ENCODE data around the gene PTPRN2. TPM values are rescaled to one million over a fixed set of nuclear protein-coding genes. Genes with fewer than 3 reads are reported as not detected.
"Not testable (repeated sequence)": the region's sequence is repeated elsewhere in the genome, so short reads cannot be mapped to it uniquely, and the experiment has no call there.

Gene PTPRN2
- total and polyA plus RNA-seq, 2 donors (not counting 3 experiments of a cell fraction or from before 2014, with no cell fraction given) = 0.62 to 0.88 TPM

GRCh38 chr7:157901816-157902610, 685.6 kb downstream of the PTPRN2 start:
- H3K4me2 ChIP-seq (ENCODE audit: insufficient read depth, low read length); CTCF ChIA-PET; H3K27me3 ChIP-seq (ENCODE audit: control insufficient read depth in 2 of 2, insufficient read depth in 2 of 2, low read length in 2 of 2); H4K20me1 ChIP-seq (replicated peaks; ENCODE audit: control insufficient read depth, extremely low read depth, insufficient read depth, low read length); H3K9me3 ChIP-seq (replicated peaks; ENCODE audit: control insufficient read depth, insufficient read depth, low read length); H3K9ac ChIP-seq (replicated peaks; ENCODE audit: extremely low read depth, insufficient read depth, low read length); H2AFZ ChIP-seq (ENCODE audit: low read depth, low read length); H3K27ac ChIP-seq (ENCODE audit: insufficient read depth, low read depth, low read length); BruUV-seq (replicated peaks); dilution Hi-C loops (cut with MboI; ENCODE audit: extremely low pct_ligation_motif_present, low sequenced_read_pairs); H3K9me1 ChIP-seq (replicated peaks; ENCODE audit: control insufficient read depth, extremely low read depth, insufficient read depth, low read length); H3K4me1 ChIP-seq (ENCODE audit: control insufficient read depth, extremely low read depth, insufficient read depth, low read length); DNase-seq (ENCODE audit: low read depth, low spot score); H3K79me2 ChIP-seq (ENCODE audit: control insufficient read depth, insufficient read depth, low read length); FAIRE-seq; H3K36me3 ChIP-seq (ENCODE audit: control insufficient read depth in 2 of 2, extremely low read depth in 1 of 2, insufficient read depth in 2 of 2, low read length in 2 of 2); POLR2A ChIA-PET; H3K4me3 ChIP-seq (replicated peaks in 1 of 3; ENCODE audit: insufficient read depth in 1 of 3, low read depth in 1 of 3, low read length in 3 of 3): not testable (repeated sequence)
- intact Hi-C loops (cut with micrococcal nuclease) = loop anchor here (5.0 kb wide), 1 partner anchor 1680 kb away; no protein-coding TSS in a partner anchor

GRCh38 chr7:157901166-157901565, 686.5 kb downstream of the PTPRN2 start:
- no peak for DNase-seq (ENCODE audit: low read depth, low spot score)
- H4K20me1 ChIP-seq (replicated peaks; ENCODE audit: control insufficient read depth, extremely low read depth, insufficient read depth, low read length) = no peaks in the 10 kb centered on the region
- intact Hi-C loops (cut with micrococcal nuclease) = loop anchor here (5.0 kb wide), 1 partner anchor 1679 kb away; no protein-coding TSS in a partner anchor
- no peak for TF ChIP-seq POLR2AphosphoS5 (IDR thresholded peaks at IDR 0.05; ENCODE audit: insufficient read depth, low read depth, low read length)
- no peak for TF ChIP-seq MAX (IDR thresholded peaks at IDR 0.05; ENCODE audit: insufficient read depth, insufficient read length)
- no peaks in the 10 kb centered on the region for H3K4me1 ChIP-seq (ENCODE audit: control insufficient read depth, extremely low read depth, insufficient read depth, low read length)
- no peaks in the 10 kb centered on the region for H3K36me3 ChIP-seq (ENCODE audit: control insufficient read depth in 2 of 2, extremely low read depth in 1 of 2, insufficient read depth in 2 of 2, low read length in 2 of 2)
- no peak overlapping the region for H3K27ac ChIP-seq (ENCODE audit: insufficient read depth, low read depth, low read length)
- no peak overlapping the region for H3K9ac ChIP-seq (replicated peaks; ENCODE audit: extremely low read depth, insufficient read depth, low read length)
- ChIA-PET CTCF (no interaction called here), POLR2A (no interaction called here)
- peaks cover 4% of the 10 kb centered on the region for H3K9me3 ChIP-seq (replicated peaks; ENCODE audit: control insufficient read depth, insufficient read depth, low read length)
- H2AFZ ChIP-seq (ENCODE audit: low read depth, low read length) = no peak overlapping the region
- no peak for FAIRE-seq
- no peak overlapping the region for H3K4me3 ChIP-seq (replicated peaks in 1 of 3; ENCODE audit: insufficient read depth in 1 of 3, low read depth in 1 of 3, low read length in 3 of 3)
- H3K9me1 ChIP-seq (replicated peaks; ENCODE audit: control insufficient read depth, extremely low read depth, insufficient read depth, low read length) = no peaks in the 10 kb centered on the region
- no peaks in the 10 kb centered on the region for H3K27me3 ChIP-seq (ENCODE audit: control insufficient read depth in 2 of 2, insufficient read depth in 2 of 2, low read length in 2 of 2)
- H3K79me2 ChIP-seq (ENCODE audit: control insufficient read depth, insufficient read depth, low read length) = no peaks in the 10 kb centered on the region
- no peak overlapping the region for H3K4me2 ChIP-seq (ENCODE audit: insufficient read depth, low read length)
- no TSS peak for BruUV-seq (replicated peaks)
- dilution Hi-C loops (cut with MboI; ENCODE audit: extremely low pct_ligation_motif_present, low sequenced_read_pairs) = no loop called here

Measured in endothelial cell of umbilical vein (primary cell).